ENCODE results near the gene CBX2. TPM values are rescaled to one million over a fixed set of nuclear protein-coding genes. Genes with fewer than 3 reads are reported as not detected.

CBX2 gene
- total RNA-seq, 3 donors from 2014 or later (not counting 1 experiment from before 2014, with no cell fraction given), result 0.18 to 1.3 TPM; not detected in 1

- DNase-seq (no peak), ATAC-seq (no peak)
- H3K27me3 Mint-ChIP-seq (ENCODE audit: low read depth in 2 of 2), result peaks cover 23 to 28% of the 10 kb centered on the region in 2 donors
- Histone ChIP-seq H3K36me3 (ENCODE audit: control insufficient read depth, insufficient read depth, low read length) (no peaks in the 10 kb centered on the region), H3K4me3 (ENCODE audit: low read length) (no peak overlapping the region), H3K9me3 (ENCODE audit: control insufficient read depth, insufficient read depth, low read length) (no peaks in the 10 kb centered on the region), H3K4me1 (ENCODE audit: control insufficient read depth, insufficient read depth, low read length) (peaks cover 13% of the 10 kb centered on the region), H3K27ac (ENCODE audit: low read length) (no peak overlapping the region), H3K27me3 (ENCODE audit: control insufficient read depth, insufficient read depth, low read length) (peaks cover 17% of the 10 kb centered on the region)
- H3K36me3 Mint-ChIP-seq, result no peaks in the 10 kb centered on the region
- peaks cover 7 to 12% of the 10 kb centered on the region in 2 donors for H3K4me1 Mint-ChIP-seq
- TF ChIP-seq CTCF (IDR thresholded peaks at IDR 0.05), result no peak
- H3K9me3 Mint-ChIP-seq, result no peaks in the 10 kb centered on the region
- intact Hi-C loops (cut with micrococcal nuclease), result loop anchor here (5.0 kb wide), 1 partner anchor 251 kb away; no protein-coding TSS in a partner anchor
- WGBS (ENCODE audit: insufficient coverage), result 43% methylated on average over 9 of the region's 10 CpGs
- H3K4me3 Mint-ChIP-seq, result no peak overlapping the region
- H3K27ac Mint-ChIP-seq, result no peak overlapping the region
Observed at GRCh38 chr17:79741401-79741750, 36.6 kb upstream of the CBX2 start.

- no peak overlapping the region for H3K27ac Mint-ChIP-seq
- peaks cover 23% of the 10 kb centered on the region for H3K27me3 ChIP-seq (ENCODE audit: control insufficient read depth, insufficient read depth, low read length)
- H3K27me3 Mint-ChIP-seq (ENCODE audit: low read depth in 2 of 2), result peaks cover 23 to 28% of the 10 kb centered on the region in 2 donors
- TF ChIP-seq CTCF (IDR thresholded peaks at IDR 0.05), result peak; percentile 88
- H3K9me3 Mint-ChIP-seq, result no peaks in the 10 kb centered on the region
- H3K9me3 ChIP-seq (ENCODE audit: control insufficient read depth, insufficient read depth, low read length), result no peaks in the 10 kb centered on the region
- peak; percentile 58 to 75 (median 72) for ATAC-seq
- intact Hi-C loops (cut with micrococcal nuclease), result loop anchor here (2.0 to 5.0 kb wide), 2 partner anchors 175 to 250 kb away; no protein-coding TSS in a partner anchor
- H3K36me3 ChIP-seq (ENCODE audit: control insufficient read depth, insufficient read depth, low read length), result no peaks in the 10 kb centered on the region
- no peak overlapping the region for H3K27ac ChIP-seq (ENCODE audit: low read length)
- peaks cover 14% of the 10 kb centered on the region for H3K4me1 ChIP-seq (ENCODE audit: control insufficient read depth, insufficient read depth, low read length)
- peaks cover 7 to 12% of the 10 kb centered on the region in 2 donors for H3K4me1 Mint-ChIP-seq
- no peak overlapping the region for H3K4me3 ChIP-seq (ENCODE audit: low read length)
- H3K36me3 Mint-ChIP-seq, result no peaks in the 10 kb centered on the region
- H3K4me3 Mint-ChIP-seq, result no peak overlapping the region
- WGBS (ENCODE audit: insufficient coverage), result 10% methylated on average over 53 of the region's 53 CpGs
- peak; percentile 76 to 82 for DNase-seq
Observed at GRCh38 chr17:79741751-79742588, 36.0 kb upstream of the CBX2 start.

GRCh38 chr17:79742589-79742918 lies 35.4 kb upstream of the CBX2 start:
- no peak for TF ChIP-seq CTCF (IDR thresholded peaks at IDR 0.05)
- no peaks in the 10 kb centered on the region for H3K36me3 ChIP-seq (ENCODE audit: control insufficient read depth, insufficient read depth, low read length)
- intact Hi-C loops (cut with micrococcal nuclease), result loop anchor here (2.0 to 5.0 kb wide), 2 partner anchors 174 to 250 kb away; no protein-coding TSS in a partner anchor
- H3K9me3 Mint-ChIP-seq, result no peaks in the 10 kb centered on the region
- ATAC-seq, result no peak
- H3K27me3 Mint-ChIP-seq (ENCODE audit: low read depth in 2 of 2), result peaks cover 23 to 32% of the 10 kb centered on the region in 2 donors
- WGBS (ENCODE audit: insufficient coverage), result 95% methylated on average over 1 of the region's 1 CpG
- no peak overlapping the region for H3K27ac Mint-ChIP-seq
- H3K4me3 ChIP-seq (ENCODE audit: low read length), result no peak overlapping the region
- H3K27ac ChIP-seq (ENCODE audit: low read length), result no peak overlapping the region
- no peak for DNase-seq
- no peaks in the 10 kb centered on the region for H3K9me3 ChIP-seq (ENCODE audit: control insufficient read depth, insufficient read depth, low read length)
- H3K27me3 ChIP-seq (ENCODE audit: control insufficient read depth, insufficient read depth, low read length), result peaks cover 28% of the 10 kb centered on the region
- H3K4me1 ChIP-seq (ENCODE audit: control insufficient read depth, insufficient read depth, low read length), result peaks cover 19% of the 10 kb centered on the region
- no peaks in the 10 kb centered on the region for H3K36me3 Mint-ChIP-seq
- H3K4me1 Mint-ChIP-seq, result peaks cover 7 to 13% of the 10 kb centered on the region in 2 donors
- no peak overlapping the region for H3K4me3 Mint-ChIP-seq
